Skeletal muscle tissue (tissue), 4 donors: Measurements from ENCODE around the gene GRK4. TPM values are rescaled to one million over a fixed set of nuclear protein-coding genes. Genes with fewer than 3 reads are reported as not detected.

Experiments used
- H3K27ac ChIP-seq: one replicate; pipeline ENCODE4 v1.7.0; 2013; ENCODE audit warnings: mild to moderate bottlenecking, low read depth, low read length, inconsistent platforms
- H3K27me3 ChIP-seq, 3 donors: one replicate each; pipeline ENCODE4 v1.7.0; 2013; ENCODE audit warnings: low read length in 3 of 3; ENCODE audit not compliant: control insufficient read depth in 3 of 3, insufficient read depth in 3 of 3
- H3K36me3 ChIP-seq, 3 donors: one replicate each; pipeline ENCODE4 v1.7.0; 2013; ENCODE audit warnings: low read length in 3 of 3; ENCODE audit not compliant: control insufficient read depth in 3 of 3, insufficient read depth in 3 of 3
- H3K4me1 ChIP-seq, 3 donors: one replicate each; pipeline ENCODE4 v1.7.0; 2013; ENCODE audit warnings: low read length in 3 of 3, mild to moderate bottlenecking in 3 of 3; ENCODE audit not compliant: control insufficient read depth in 3 of 3, insufficient read depth in 3 of 3
- H3K4me3 ChIP-seq, 3 donors: one replicate each; pipeline ENCODE4 v1.7.0; 2013; ENCODE audit warnings: low read length in 3 of 3
- H3K9ac ChIP-seq, 3 donors: one replicate each; pipeline ENCODE4 v1.7.0; 2013; ENCODE audit warnings: low read length in 3 of 3, mild to moderate bottlenecking in 3 of 3, moderate library complexity in 2 of 3, low read depth in 1 of 3
- H3K9me3 ChIP-seq, 3 donors: one replicate each; pipeline ENCODE4 v1.7.0; 2013; ENCODE audit warnings: low read length in 3 of 3; ENCODE audit not compliant: control insufficient read depth in 3 of 3
- total RNA-seq: library from RNA; depleted of rRNA; stranded (reverse); fragments of >200 nt; gene quantifications from one replicate; pipeline ENCODE4 v1.2.3, GENCODE V29; 2014
- donor health status: Osteomylitis.

Gene GRK4
- total RNA-seq, 1 donor from 2014 or later, result 12.5 TPM

- no peaks in the 10 kb centered on the region for H3K36me3 ChIP-seq
- no peak overlapping the region for H3K9ac ChIP-seq
Observed at GRCh38 chr4:3010998-3011397, 47.6 kb downstream of the GRK4 start.

GRCh38 chr4:3011456-3012220 lies 48.3 kb downstream of the GRK4 start:
- Histone ChIP-seq H3K4me1 (no peaks in the 10 kb centered on the region), H3K4me3 (no peak overlapping the region), H3K36me3 (no peaks in the 10 kb centered on the region), H3K27me3 (no peaks in the 10 kb centered on the region), H3K9me3 (no peaks in the 10 kb centered on the region), H3K9ac (no peak overlapping the region), H3K27ac (no peak overlapping the region)

More at GRCh38 chr4:3010998-3011397, 47.6 kb downstream of the GRK4 start:
- H3K27me3 ChIP-seq, result no peaks in the 10 kb centered on the region
- H3K4me3 ChIP-seq, result no peak overlapping the region
- no peaks in the 10 kb centered on the region for H3K4me1 ChIP-seq
- no peaks in the 10 kb centered on the region for H3K9me3 ChIP-seq
- no peak overlapping the region for H3K27ac ChIP-seq

- no peaks in the 10 kb centered on the region for H3K27me3 ChIP-seq
- no peak overlapping the region for H3K27ac ChIP-seq
- no peaks in the 10 kb centered on the region for H3K9me3 ChIP-seq
- H3K4me1 ChIP-seq, result no peaks in the 10 kb centered on the region
- H3K36me3 ChIP-seq, result no peaks in the 10 kb centered on the region
- no peak overlapping the region for H3K4me3 ChIP-seq
- no peak overlapping the region for H3K9ac ChIP-seq
Observed at GRCh38 chr4:3013323-3013722, 50.0 kb downstream of the GRK4 start.

- Histone ChIP-seq H3K9ac (no peak overlapping the region), H3K9me3 (no peaks in the 10 kb centered on the region), H3K4me3 (no peak overlapping the region), H3K27me3 (no peaks in the 10 kb centered on the region), H3K36me3 (no peaks in the 10 kb centered on the region), H3K4me1 (no peaks in the 10 kb centered on the region), H3K27ac (no peak overlapping the region)
Observed at GRCh38 chr4:3013839-3014350, 50.5 kb downstream of the GRK4 start.

GRCh38 chr4:3016961-3017360 lies 53.6 kb downstream of the GRK4 start:
- no peak overlapping the region for H3K4me3 ChIP-seq
- H3K9me3 ChIP-seq, result no peaks in the 10 kb centered on the region
- H3K27ac ChIP-seq, result no peak overlapping the region
- no peaks in the 10 kb centered on the region for H3K27me3 ChIP-seq
- H3K9ac ChIP-seq, result no peak overlapping the region
- no peaks in the 10 kb centered on the region for H3K4me1 ChIP-seq
- H3K36me3 ChIP-seq, result no peaks in the 10 kb centered on the region

GRCh38 chr4:3017504-3017903 lies 54.1 kb downstream of the GRK4 start:
- Histone ChIP-seq H3K9ac (no peak overlapping the region), H3K4me1 (no peaks in the 10 kb centered on the region), H3K27me3 (no peaks in the 10 kb centered on the region), H3K27ac (no peak overlapping the region), H3K36me3 (no peaks in the 10 kb centered on the region), H3K4me3 (no peak overlapping the region), H3K9me3 (no peaks in the 10 kb centered on the region)

- Histone ChIP-seq H3K36me3 (no peaks in the 10 kb centered on the region), H3K9me3 (no peaks in the 10 kb centered on the region), H3K9ac (no peak overlapping the region), H3K27me3 (no peaks in the 10 kb centered on the region), H3K27ac (no peak overlapping the region), H3K4me1 (no peaks in the 10 kb centered on the region), H3K4me3 (no peak overlapping the region)
Observed at GRCh38 chr4:3019145-3019846, 55.9 kb downstream of the GRK4 start.

GRCh38 chr4:3021127-3021526 lies 57.8 kb downstream of the GRK4 start:
- Histone ChIP-seq H3K27ac (no peak overlapping the region), H3K4me3 (no peak overlapping the region), H3K27me3 (no peaks in the 10 kb centered on the region), H3K9me3 (no peaks in the 10 kb centered on the region), H3K36me3 (no peaks in the 10 kb centered on the region), H3K4me1 (no peaks in the 10 kb centered on the region), H3K9ac (no peak overlapping the region)

GRCh38 chr4:3021627-3022026 lies 58.3 kb downstream of the GRK4 start:
- no peaks in the 10 kb centered on the region for H3K27me3 ChIP-seq
- H3K9ac ChIP-seq, result no peak overlapping the region
- no peak overlapping the region for H3K4me3 ChIP-seq
- H3K4me1 ChIP-seq, result no peaks in the 10 kb centered on the region
- H3K36me3 ChIP-seq, result no peaks in the 10 kb centered on the region
- H3K9me3 ChIP-seq, result no peaks in the 10 kb centered on the region
- no peak overlapping the region for H3K27ac ChIP-seq

GRCh38 chr4:3022112-3022511 lies 58.7 kb downstream of the GRK4 start:
- Histone ChIP-seq H3K9me3 (no peaks in the 10 kb centered on the region), H3K27me3 (no peaks in the 10 kb centered on the region), H3K4me3 (no peak overlapping the region), H3K36me3 (no peaks in the 10 kb centered on the region), H3K27ac (no peak overlapping the region), H3K4me1 (no peaks in the 10 kb centered on the region), H3K9ac (no peak overlapping the region)
